ENCODE results near the gene SEC11A. TPM values are rescaled to one million over a fixed set of nuclear protein-coding genes. Genes with fewer than 3 reads are reported as not detected.
A peak's percentile ranks its signal among the peaks of the same experiment; 100 is the strongest.
"Not testable (repeated sequence)": the region's sequence is repeated elsewhere in the genome, so short reads cannot be mapped to it uniquely, and the experiment has no call there.

Gene SEC11A
- polyA plus RNA-seq, 1 experiment = 324 TPM

- TF ChIP-seq CTCF (IDR thresholded peaks at IDR 0.05; ENCODE audit: low read depth, low read length) = no peak
- H3K27me3 ChIP-seq (ENCODE audit: control insufficient read depth, insufficient read depth, low read length) = no peaks in the 10 kb centered on the region
- peak overlapping the region; percentile 34 for H3K27ac ChIP-seq (ENCODE audit: low read depth, low read length)
- H3K4me3 ChIP-seq (ENCODE audit: low read depth, low read length) = no peak overlapping the region
- CTCF ChIA-PET = interaction anchor here (1.2 kb wide), 1 partner anchor 176 kb away, joined by 5 read pairs; no protein-coding TSS in a partner anchor
- no peaks in the 10 kb centered on the region; the same call in 1 of the 2 replicates for H3K9me3 ChIP-seq (ENCODE audit: control insufficient read depth, insufficient read depth, low read length)
- no peak for DNase-seq (ENCODE audit: low read depth, low spot score)
- POLR2A ChIA-PET = interaction anchor here (1.1 kb wide), 1 partner anchor 8 kb away, joined by 3 read pairs; no protein-coding TSS in a partner anchor
These were observed 36.8 kb upstream of the SEC11A start for GRCh38 chr15:84752700-84753099.

GRCh38 chr15:84752195-84752594, 36.3 kb upstream of the SEC11A start:
- no peak for DNase-seq (ENCODE audit: low read depth, low spot score)
- no peak overlapping the region for H3K4me3 ChIP-seq (ENCODE audit: low read depth, low read length)
- TF ChIP-seq CTCF (IDR thresholded peaks at IDR 0.05; ENCODE audit: low read depth, low read length) = no peak
- H3K27me3 ChIP-seq (ENCODE audit: control insufficient read depth, insufficient read depth, low read length) = no peaks in the 10 kb centered on the region
- H3K9me3 ChIP-seq (ENCODE audit: control insufficient read depth, insufficient read depth, low read length) = no peaks in the 10 kb centered on the region; the same call in 1 of the 2 replicates
- POLR2A ChIA-PET = interaction anchor here (1.1 kb wide), 1 partner anchor 9 kb away, joined by 3 read pairs; no protein-coding TSS in a partner anchor
- CTCF ChIA-PET = interaction anchor here (0.5 to 1.2 kb wide), 3 partner anchors 93 to 176 kb away, joined by 3 to 5 read pairs (median 4); no protein-coding TSS in a partner anchor
- peak overlapping the region; percentile 34 for H3K27ac ChIP-seq (ENCODE audit: low read depth, low read length)

GRCh38 chr15:84751721-84752120, 35.8 kb upstream of the SEC11A start:
- H3K27me3 ChIP-seq (ENCODE audit: control insufficient read depth, insufficient read depth, low read length); H3K9me3 ChIP-seq (ENCODE audit: control insufficient read depth, insufficient read depth, low read length); DNase-seq (ENCODE audit: low read depth, low spot score); H3K27ac ChIP-seq (ENCODE audit: low read depth, low read length); H3K4me3 ChIP-seq (ENCODE audit: low read depth, low read length): not testable (repeated sequence)
- ChIA-PET CTCF (interaction anchor here (0.9 to 1.2 kb wide), 2 partner anchors 164 to 177 kb away, joined by 3 to 5 read pairs; no protein-coding TSS in a partner anchor), POLR2A (interaction anchor here (0.8 to 1.1 kb wide), 2 partner anchors 9 to 20 kb away, joined by 3 read pairs; no protein-coding TSS in a partner anchor)

GRCh38 chr15:84750583-84751092, 34.7 kb upstream of the SEC11A start:
- Histone ChIP-seq H3K27me3 (ENCODE audit: control insufficient read depth, insufficient read depth, low read length) (no peaks in the 10 kb centered on the region), H3K9me3 (ENCODE audit: control insufficient read depth, insufficient read depth, low read length) (no peaks in the 10 kb centered on the region; the same call in 1 of the 2 replicates), H3K4me3 (ENCODE audit: low read depth, low read length) (peak overlapping the region; percentile 12; the same call in 1 of the 2 replicates), H3K27ac (ENCODE audit: low read depth, low read length) (no peak overlapping the region)
- POLR2A ChIA-PET = no interaction called here
- TF ChIP-seq CTCF (IDR thresholded peaks at IDR 0.05; ENCODE audit: low read depth, low read length) = no peak
- CTCF ChIA-PET = no interaction called here
- no peak for DNase-seq (ENCODE audit: low read depth, low spot score)

- DNase-seq (ENCODE audit: low read depth, low spot score) = no peak
- CTCF ChIA-PET = interaction anchor here (1.3 to 1.5 kb wide), 3 partner anchors 76 to 251 kb away, joined by 3 to 4 read pairs (median 4); no protein-coding TSS in a partner anchor
- POLR2A ChIA-PET = no interaction called here
- TF ChIP-seq CTCF (IDR thresholded peaks at IDR 0.05; ENCODE audit: low read depth, low read length) = 0 out of 2 replicates have a peak, but pooled peaks have one; percentile 6
- H3K27me3 ChIP-seq (ENCODE audit: control insufficient read depth, insufficient read depth, low read length) = no peaks in the 10 kb centered on the region
- H3K27ac ChIP-seq (ENCODE audit: low read depth, low read length) = no peak overlapping the region
- H3K9me3 ChIP-seq (ENCODE audit: control insufficient read depth, insufficient read depth, low read length) = no peaks in the 10 kb centered on the region; the same call in 1 of the 2 replicates
- H3K4me3 ChIP-seq (ENCODE audit: low read depth, low read length) = peak overlapping the region; percentile 97
These were observed 33.4 kb upstream of the SEC11A start for GRCh38 chr15:84749111-84749991.
